Activated CD4-positive, alpha-beta T cell treated with anti-CD3 and anti-CD28 coated beads for 36 hours (primary cell): Measurements from ENCODE around the gene EXOC6B. TPM values are rescaled to one million over a fixed set of nuclear protein-coding genes. Genes with fewer than 3 reads are reported as not detected.

Experiments used
- ATAC-seq: fragments of 200-7000 bp; cut with Tn5 transposase; one replicate; pipeline ENCODE4 v1.10.0; 2021; ENCODE audit warnings: mild to moderate bottlenecking, moderate library complexity
- CTCF ChIA-PET: fragments of 350-600 bp; sonication (Branson Sonifier 250); formaldehyde crosslinking; loops from one replicate; lab custom pipeline; 2021; ENCODE audit warnings: antibody characterized with exemption; lab: Charles Lee
- POLR2A ChIA-PET: fragments of 350-600 bp; sonication (Branson Sonifier 250); formaldehyde crosslinking; loops from one replicate; lab custom pipeline; 2021; ENCODE audit warnings: antibody characterized with exemption, inconsistent platforms; lab: Charles Lee
- DNase-seq: peaks from one replicate; pipeline ENCODE4 v3.0.0-alpha.2; 2020
- H3K27ac Mint-ChIP-seq: one replicate; pipeline ENCODE4 v1.8.0; 2021; ENCODE audit warnings: mixed read lengths
- H3K27me3 Mint-ChIP-seq: one replicate; pipeline ENCODE4 v1.8.0; 2021; ENCODE audit warnings: mixed read lengths
- H3K36me3 Mint-ChIP-seq: one replicate; pipeline ENCODE4 v1.8.0; 2021; ENCODE audit warnings: low read depth, mixed read lengths
- H3K4me1 Mint-ChIP-seq: one replicate; pipeline ENCODE4 v1.8.0; 2021; ENCODE audit warnings: mixed read lengths
- H3K4me3 Mint-ChIP-seq: one replicate; pipeline ENCODE4 v1.8.0; 2021; ENCODE audit warnings: mild to moderate bottlenecking, moderate library complexity, mixed read lengths
- H3K9me3 Mint-ChIP-seq: one replicate; pipeline ENCODE4 v1.8.0; 2021; ENCODE audit warnings: low read depth, mixed read lengths
- intact Hi-C, 2 experiments: fragments of 100-400 bp; cut with DNase I in 1 of 2; cut with micrococcal nuclease in 1 of 2; formaldehyde crosslinking; loops; one replicate each; pipeline versions ENCODE4 v1.14.2 to v1.15.1; 2022 to 2024; cut with DNase I, micrococcal nuclease
- total RNA-seq, 2 experiments: library from RNA; stranded (reverse); gene quantifications; one replicate each; pipeline ENCODE4 v1.2.3, GENCODE V29; 2021

Gene EXOC6B
- total RNA-seq, 2 experiments from 2014 or later, result 7.0 to 9.0 TPM

GRCh38 chr2:72847534-72848315 is 21.9 kb upstream of the EXOC6B start:
- H3K36me3 Mint-ChIP-seq, result no peaks in the 10 kb centered on the region
- ATAC-seq (no peak), DNase-seq (no peak)
- H3K4me1 Mint-ChIP-seq, result no peaks in the 10 kb centered on the region
- peaks cover 11% of the 10 kb centered on the region for H3K27me3 Mint-ChIP-seq
- H3K27ac Mint-ChIP-seq, result no peak overlapping the region
- POLR2A ChIA-PET, result interaction anchor here (0.6 kb wide), 1 partner anchor 11 kb away, joined by 7 read pairs; no protein-coding TSS in a partner anchor
- CTCF ChIA-PET, result interaction anchor here (0.6 to 1.3 kb wide), 2 partner anchors 12 to 1243 kb away, joined by 3 to 6 read pairs; no protein-coding TSS in a partner anchor
- H3K4me3 Mint-ChIP-seq, result no peak overlapping the region
- intact Hi-C loops, result no loop called here
- H3K9me3 Mint-ChIP-seq, result no peaks in the 10 kb centered on the region

GRCh38 chr2:72846171-72847095 is 20.6 kb upstream of the EXOC6B start:
- Mint-ChIP-seq H3K4me3 (no peak overlapping the region), H3K4me1 (no peaks in the 10 kb centered on the region), H3K27ac (no peak overlapping the region), H3K27me3 (peaks cover 11% of the 10 kb centered on the region), H3K36me3 (no peaks in the 10 kb centered on the region), H3K9me3 (no peaks in the 10 kb centered on the region)
- ATAC-seq (no peak), DNase-seq (no peak)
- intact Hi-C loops, result no loop called here
- CTCF ChIA-PET, result interaction anchor here (0.5 to 1.3 kb wide), 2 partner anchors 13 to 15 kb away, joined by 3 to 6 read pairs; no protein-coding TSS in a partner anchor
- POLR2A ChIA-PET, result no interaction called here

- DNase-seq (no peak), ATAC-seq (no peak)
- Mint-ChIP-seq H3K4me3 (no peak overlapping the region), H3K4me1 (no peaks in the 10 kb centered on the region), H3K27ac (no peak overlapping the region), H3K27me3 (peaks cover 17% of the 10 kb centered on the region), H3K9me3 (no peaks in the 10 kb centered on the region), H3K36me3 (no peaks in the 10 kb centered on the region)
- ChIA-PET POLR2A (no interaction called here), CTCF (interaction anchor here (1.3 kb wide), 1 partner anchor 18 kb away, joined by 3 read pairs; no protein-coding TSS in a partner anchor)
- intact Hi-C loops, result no loop called here
Measured at GRCh38 chr2:72843301-72843700, 17.5 kb upstream of the EXOC6B start.

- ATAC-seq, result no peak
- POLR2A ChIA-PET, result no interaction called here
- intact Hi-C loops, result no loop called here
Measured at GRCh38 chr2:72841462-72842125, 15.8 kb upstream of the EXOC6B start.

GRCh38 chr2:72840066-72840465 is 14.2 kb upstream of the EXOC6B start:
- Mint-ChIP-seq H3K4me3 (no peak overlapping the region), H3K9me3 (no peaks in the 10 kb centered on the region), H3K27ac (no peak overlapping the region), H3K27me3 (peaks cover 17% of the 10 kb centered on the region), H3K36me3 (no peaks in the 10 kb centered on the region), H3K4me1 (no peaks in the 10 kb centered on the region)
- POLR2A ChIA-PET, result no interaction called here
- DNase-seq, result no peak
- no peak for ATAC-seq
- intact Hi-C loops, result no loop called here
- CTCF ChIA-PET, result interaction anchor here (2.8 kb wide), 1 partner anchor 20 kb away, joined by 8 read pairs; no protein-coding TSS in a partner anchor

More at GRCh38 chr2:72841462-72842125, 15.8 kb upstream of the EXOC6B start:
- Mint-ChIP-seq H3K9me3 (no peaks in the 10 kb centered on the region), H3K4me1 (no peaks in the 10 kb centered on the region), H3K4me3 (no peak overlapping the region), H3K27me3 (peaks cover 17% of the 10 kb centered on the region), H3K36me3 (no peaks in the 10 kb centered on the region), H3K27ac (no peak overlapping the region)
- CTCF ChIA-PET, result interaction anchor here (0.6 to 2.8 kb wide), 3 partner anchors 18 to 606 kb away, joined by 3 to 8 read pairs (median 3); no protein-coding TSS in a partner anchor
- DNase-seq, result no peak

- H3K27ac Mint-ChIP-seq, result no peak overlapping the region
- POLR2A ChIA-PET, result interaction anchor here (0.7 kb wide), 1 partner anchor 10 kb away, joined by 7 read pairs; no protein-coding TSS in a partner anchor
- H3K4me1 Mint-ChIP-seq, result peaks cover 5% of the 10 kb centered on the region
- H3K4me3 Mint-ChIP-seq, result no peak overlapping the region
- ATAC-seq (no peak), DNase-seq (no peak)
- CTCF ChIA-PET, result interaction anchor here (0.6 to 1.5 kb wide), 2 partner anchors 26 to 50 kb away, joined by 3 to 11 read pairs; partner anchors contain the start of gene SPR
- intact Hi-C loops, result no loop called here
- H3K9me3 Mint-ChIP-seq, result no peaks in the 10 kb centered on the region
- no peaks in the 10 kb centered on the region for H3K36me3 Mint-ChIP-seq
- peaks cover 14% of the 10 kb centered on the region for H3K27me3 Mint-ChIP-seq
Measured at GRCh38 chr2:72837171-72837570, 11.3 kb upstream of the EXOC6B start.

GRCh38 chr2:72835403-72835802 is 9.6 kb upstream of the EXOC6B start:
- Mint-ChIP-seq H3K27me3 (peaks cover 7% of the 10 kb centered on the region), H3K4me1 (peaks cover 5% of the 10 kb centered on the region), H3K36me3 (no peaks in the 10 kb centered on the region), H3K9me3 (no peaks in the 10 kb centered on the region), H3K27ac (no peak overlapping the region), H3K4me3 (no peak overlapping the region)
- ATAC-seq (no peak), DNase-seq (no peak)
- CTCF ChIA-PET, result interaction anchor here (0.6 to 1.7 kb wide), 2 partner anchors 25 to 52 kb away, joined by 3 to 4 read pairs; partner anchors contain the start of gene SPR
- intact Hi-C loops, result no loop called here
- POLR2A ChIA-PET, result no interaction called here

- Mint-ChIP-seq H3K36me3 (no peaks in the 10 kb centered on the region), H3K9me3 (no peaks in the 10 kb centered on the region), H3K4me3 (no peak overlapping the region), H3K27ac (no peak overlapping the region), H3K27me3 (peaks cover 2% of the 10 kb centered on the region), H3K4me1 (peaks cover 5% of the 10 kb centered on the region)
- POLR2A ChIA-PET, result interaction anchor here (0.7 kb wide), 1 partner anchor 135 kb away, joined by 5 read pairs; no protein-coding TSS in a partner anchor
- CTCF ChIA-PET, result interaction anchor here (1.7 kb wide), 1 partner anchor 52 kb away, joined by 4 read pairs; the partner anchor contains the start of gene SPR
- ATAC-seq, result no peak
- DNase-seq, result no peak
- intact Hi-C loops, result no loop called here
Measured at GRCh38 chr2:72834596-72834995, 8.8 kb upstream of the EXOC6B start.

GRCh38 chr2:72833084-72833714 is 7.4 kb upstream of the EXOC6B start:
- Mint-ChIP-seq H3K36me3 (no peaks in the 10 kb centered on the region), H3K9me3 (no peaks in the 10 kb centered on the region), H3K27me3 (peaks cover 2% of the 10 kb centered on the region), H3K4me3 (no peak overlapping the region), H3K27ac (no peak overlapping the region), H3K4me1 (peaks cover 5% of the 10 kb centered on the region)
- no peak for DNase-seq
- ChIA-PET CTCF (interaction anchor here (2.4 kb wide), 1 partner anchor 30 kb away, joined by 12 read pairs; no protein-coding TSS in a partner anchor), POLR2A (no interaction called here)
- ATAC-seq, result peak; percentile 64
- intact Hi-C loops, result no loop called here

- no peak for ATAC-seq
- ChIA-PET POLR2A (no interaction called here), CTCF (interaction anchor here (0.7 kb wide), 1 partner anchor 124 kb away, joined by 3 read pairs; no protein-coding TSS in a partner anchor)
- H3K4me1 Mint-ChIP-seq, result peaks cover 8% of the 10 kb centered on the region
- DNase-seq, result no peak
- H3K9me3 Mint-ChIP-seq, result no peaks in the 10 kb centered on the region
- H3K27ac Mint-ChIP-seq, result no peak overlapping the region
- no peak overlapping the region for H3K4me3 Mint-ChIP-seq
- peaks cover 2% of the 10 kb centered on the region for H3K27me3 Mint-ChIP-seq
- H3K36me3 Mint-ChIP-seq, result no peaks in the 10 kb centered on the region
- intact Hi-C loops, result no loop called here
Measured at GRCh38 chr2:72830273-72830672, 4.4 kb upstream of the EXOC6B start.
